ENCODE measurements around the gene ADGRA3.

ADGRA3 gene

DNA sequence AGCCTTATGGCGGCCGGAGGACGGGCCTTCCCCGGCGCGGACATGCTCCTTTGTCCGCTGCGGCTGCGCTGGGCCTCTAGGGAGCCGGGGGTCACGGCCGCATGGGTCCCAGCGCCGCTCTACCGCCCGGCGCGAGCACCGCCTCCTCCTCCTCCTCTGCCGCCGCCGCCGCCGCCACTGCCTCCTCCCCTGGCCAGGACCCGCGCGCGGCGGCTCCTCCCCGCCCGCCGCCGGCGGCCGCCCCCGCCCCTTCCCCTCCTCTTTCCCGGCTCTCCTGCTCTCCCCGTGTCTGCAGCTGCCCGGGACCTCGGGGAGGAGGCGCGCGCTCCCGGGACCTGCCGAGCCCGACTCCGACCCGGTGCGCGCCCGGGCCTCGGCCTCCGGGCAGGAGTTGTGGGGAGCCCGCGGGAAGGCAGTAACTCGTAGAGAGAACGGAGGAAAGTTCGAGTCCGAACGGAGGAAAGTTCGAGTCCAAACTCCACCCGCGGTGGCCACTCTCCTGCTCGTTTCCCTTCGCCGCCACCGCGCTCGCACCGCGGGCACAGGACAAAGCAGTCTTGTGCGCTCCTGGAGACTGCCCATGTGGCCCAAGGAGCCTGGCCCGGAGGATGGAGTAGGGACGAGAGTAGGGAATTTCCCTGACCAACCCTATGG is at the start of gene ADGRA3:
TSS of gene ADGRA3 (minus strand) at position 179 of the 654 bp plus-strand sequence. CDS start 282 bp downstream, outside the sequence.
- peak; percentile 73 for DNase-seq

DNA sequence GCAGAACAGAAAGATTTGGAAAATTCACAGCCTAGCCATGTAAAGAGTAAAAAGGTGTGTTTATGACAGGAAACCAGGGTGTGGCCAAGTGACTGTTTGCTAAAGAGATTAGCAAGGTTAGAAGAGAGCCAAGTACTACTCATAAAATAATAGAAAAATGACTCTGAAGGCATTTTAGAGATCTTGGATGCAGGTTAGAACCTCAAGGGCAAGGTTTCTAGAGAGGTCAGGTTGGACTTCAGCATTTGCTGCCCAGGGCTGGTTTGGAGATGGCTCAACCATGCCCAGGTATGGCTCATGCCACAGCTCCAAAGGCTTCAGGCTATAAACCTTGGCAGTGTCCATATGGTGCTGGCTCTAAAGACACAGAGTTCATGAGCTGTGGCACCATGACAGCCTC is 40.6 kb upstream of the ADGRA3 start:
- DNase-seq = no peak

- DNase-seq = no peak
Measured at GRCh38 chr4:22554670-22555069, 38.8 kb upstream of the ADGRA3 start.

- DNase-seq = no peak
Measured at GRCh38 chr4:22553560-22553959, 37.7 kb upstream of the ADGRA3 start.

GRCh38 chr4:22552812-22553211 is 36.9 kb upstream of the ADGRA3 start:
- DNase-seq = no peak

- no peak for DNase-seq
Measured at GRCh38 chr4:22551550-22551949, 35.7 kb upstream of the ADGRA3 start.

GRCh38 chr4:22546299-22546698 is 30.4 kb upstream of the ADGRA3 start:
- DNase-seq = no peak

DNA sequence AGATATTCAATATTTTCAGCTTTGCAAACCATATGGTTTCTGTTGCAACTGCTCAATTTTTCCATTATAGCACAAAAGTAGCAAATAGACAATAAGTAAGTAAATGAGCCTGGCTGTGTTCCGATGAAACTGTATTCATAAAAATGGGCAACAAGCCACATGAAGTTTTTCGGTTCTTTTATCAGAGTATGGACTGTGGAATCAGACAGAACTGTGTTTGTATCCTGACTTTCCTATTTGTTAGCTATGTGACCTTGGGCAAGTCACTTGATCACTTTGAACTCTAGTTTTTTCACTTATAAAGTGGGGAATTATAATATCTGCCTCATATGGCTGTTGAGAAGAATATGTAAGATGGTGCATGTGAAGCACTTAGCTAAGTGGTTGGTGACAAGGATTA is 23.4 kb upstream of the ADGRA3 start:
- DNase-seq = no peak

DNA sequence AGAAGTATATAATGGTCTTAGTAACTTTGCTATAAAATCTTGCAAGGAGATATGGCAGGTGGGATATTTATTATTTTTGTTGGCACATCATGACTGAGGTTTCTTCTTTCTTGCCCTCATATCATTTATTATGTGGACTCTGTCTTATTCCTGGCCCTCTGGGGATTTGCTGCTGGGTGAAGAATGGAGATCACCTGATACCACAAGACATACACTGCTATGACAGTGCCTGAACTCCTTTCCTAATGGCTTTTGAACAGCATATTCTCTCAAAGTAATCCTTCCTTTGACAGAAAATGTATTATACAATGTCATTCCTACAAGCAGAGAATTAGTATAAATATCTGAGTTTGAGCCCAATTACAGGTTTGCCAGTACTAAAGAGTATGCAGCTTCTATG is 22.0 kb upstream of the ADGRA3 start:
- DNase-seq = no peak

GRCh38 chr4:22534374-22534773 is 18.5 kb upstream of the ADGRA3 start:
- no peak for DNase-seq

DNA sequence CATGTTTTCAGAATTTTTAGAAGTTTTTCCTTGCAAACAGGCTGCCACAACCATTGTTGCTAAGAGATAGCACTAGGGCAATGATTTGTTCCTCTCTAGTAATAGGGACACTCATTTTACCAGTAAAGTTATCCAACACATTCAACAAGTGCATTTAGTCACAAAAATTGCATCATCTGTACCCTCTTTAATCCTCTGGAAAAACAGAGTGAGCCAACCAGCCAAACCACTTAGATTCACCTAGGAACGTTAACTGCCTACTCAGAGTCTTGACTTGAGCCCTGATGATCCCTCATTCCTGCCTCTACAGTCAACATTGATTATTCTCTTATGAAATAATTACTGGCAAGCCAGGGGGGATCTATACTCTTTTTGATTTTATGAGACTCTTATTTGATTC is 17.0 kb upstream of the ADGRA3 start:
- no peak for DNase-seq

- no peak for DNase-seq
Measured at GRCh38 chr4:22532117-22532516, 16.3 kb upstream of the ADGRA3 start.

GRCh38 chr4:22531311-22532019 is 15.6 kb upstream of the ADGRA3 start:
- DNase-seq = no peak

- DNase-seq = no peak
Measured at GRCh38 chr4:22524895-22525294, 9.0 kb upstream of the ADGRA3 start.

DNA sequence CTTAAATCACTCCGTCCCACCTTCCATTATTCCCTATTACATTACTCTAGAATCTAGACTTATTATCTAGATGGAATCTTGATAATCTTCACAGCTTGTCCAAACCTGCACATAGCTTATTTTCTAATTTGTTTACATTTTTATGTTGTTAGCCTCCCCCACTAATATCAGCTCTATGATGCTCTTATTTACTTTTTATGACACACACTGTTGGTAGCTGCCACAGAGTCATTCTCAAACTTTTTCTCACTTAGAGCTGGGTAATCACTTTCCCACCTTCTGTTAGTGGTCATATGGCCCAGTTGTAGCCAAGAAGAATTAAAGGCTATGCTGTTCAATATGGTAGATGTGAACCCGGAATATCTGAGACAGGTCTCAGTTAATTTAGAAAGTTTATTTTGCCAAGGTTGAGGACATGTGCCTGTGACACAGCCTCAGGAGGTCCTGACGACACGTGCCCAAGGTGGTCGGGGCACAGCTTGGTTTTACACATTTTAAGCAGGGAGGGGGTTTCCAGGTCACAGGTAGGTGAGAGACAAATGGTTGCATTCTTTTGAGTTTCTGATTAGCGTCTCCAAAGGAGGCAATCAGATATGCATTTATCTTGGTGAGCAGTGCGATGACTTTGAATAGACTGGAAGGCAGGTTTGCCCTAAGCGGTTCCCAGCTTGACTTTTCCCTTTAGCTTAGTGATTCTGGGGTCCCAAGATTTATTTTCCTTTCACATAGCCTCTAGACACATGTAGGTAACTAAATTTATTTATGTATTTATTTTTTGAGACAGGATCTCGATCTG is 7.0 kb upstream of the ADGRA3 start:
- no peak for DNase-seq

- no peak for DNase-seq
Measured at GRCh38 chr4:22522206-22522605, 6.3 kb upstream of the ADGRA3 start.

DNA sequence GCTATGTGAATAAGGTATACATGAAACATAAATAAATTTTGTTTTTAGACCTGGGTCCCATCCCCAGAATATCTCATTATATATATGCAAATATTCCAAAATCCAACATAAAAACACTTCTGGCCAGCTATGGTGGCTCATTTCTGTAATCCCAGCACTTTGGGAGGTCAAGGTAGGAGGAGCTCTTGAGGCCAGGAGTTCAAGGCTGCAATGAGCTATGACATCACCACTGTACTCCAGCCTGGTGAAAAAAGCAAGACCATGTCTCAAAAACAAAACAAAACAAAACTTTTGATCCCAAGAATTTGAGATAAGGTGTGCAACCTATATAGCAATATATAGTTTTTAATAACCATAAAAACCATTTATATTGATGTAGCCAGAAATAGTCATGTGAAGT is 5.4 kb upstream of the ADGRA3 start:
- no peak for DNase-seq

GRCh38 chr4:22515145-22515887 is 550 bp downstream of the ADGRA3 start:
- DNase-seq = peak; percentile 55

- no peak for DNase-seq
Measured at GRCh38 chr4:22514481-22514880, 1.4 kb downstream of the ADGRA3 start.

DNA sequence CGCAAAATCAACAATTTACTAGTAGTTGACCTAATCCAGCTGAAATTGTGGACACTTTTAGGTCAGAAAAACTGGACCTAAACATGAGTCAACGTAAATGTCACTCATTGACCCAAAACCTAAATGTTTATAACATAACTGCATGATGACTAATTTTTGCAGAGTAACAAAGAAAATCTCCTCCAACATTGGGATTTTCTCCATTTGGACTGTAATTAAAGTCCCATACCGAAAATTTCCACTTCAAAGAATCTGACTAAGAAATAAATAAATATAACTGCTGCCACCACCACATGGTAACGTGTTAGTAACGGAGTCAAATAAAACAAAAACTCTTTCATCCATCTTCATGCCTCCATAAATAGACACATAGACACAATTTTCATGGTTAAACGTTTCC is 1.9 kb downstream of the ADGRA3 start:
- DNase-seq = no peak

DNA sequence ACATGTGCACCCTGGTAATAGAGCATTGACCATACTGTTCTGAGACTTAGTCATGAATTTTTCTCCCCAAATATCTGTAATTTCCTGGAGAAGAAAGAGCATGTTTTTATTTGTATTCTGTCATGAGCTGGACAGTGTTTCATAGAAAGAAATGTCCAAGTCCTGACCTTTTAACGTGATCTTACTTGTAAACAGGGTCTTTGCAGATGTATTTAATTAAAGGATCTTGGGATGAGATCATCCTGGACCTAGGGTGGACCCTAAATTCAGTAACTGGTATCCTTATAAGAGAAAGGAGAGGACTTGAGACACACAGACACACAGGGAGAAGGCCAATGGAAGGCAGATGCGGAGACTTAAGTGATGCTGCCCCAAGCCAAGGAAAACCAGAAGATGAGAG is 3.6 kb downstream of the ADGRA3 start:
- no peak for DNase-seq

GRCh38 chr4:22510750-22511149 is 5.1 kb downstream of the ADGRA3 start:
- DNase-seq = no peak

DNA sequence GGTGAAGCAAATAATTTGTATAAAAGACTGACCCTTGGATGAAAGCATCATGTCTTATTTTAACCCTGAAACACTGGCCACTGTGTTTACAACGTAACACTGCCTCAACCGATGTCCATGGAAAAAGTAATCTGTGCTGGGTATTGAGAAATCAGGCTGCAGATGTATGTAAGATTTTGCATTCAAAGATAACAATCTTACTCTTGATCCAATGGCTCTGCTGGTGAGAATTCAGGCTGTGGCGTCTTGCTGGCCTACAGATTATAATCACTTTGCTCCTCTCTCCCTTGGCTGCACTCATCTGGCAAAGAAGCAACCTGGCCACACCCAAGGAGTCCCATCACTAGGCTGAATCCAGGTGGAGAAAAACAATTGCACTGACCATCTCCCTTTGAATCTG is 7.5 kb downstream of the ADGRA3 start:
- DNase-seq = no peak
